ENCODE data around the gene LTA. TPM values are rescaled to one million over a fixed set of nuclear protein-coding genes. Genes with fewer than 3 reads are reported as not detected.

The LTA gene
- total RNA-seq, 1 experiment from 2014 or later = not detected

- Histone ChIP-seq H2AK5ac (ENCODE audit: insufficient read length, low read length) (no peak overlapping the region), H3K9me3 (ENCODE audit: control insufficient read depth, low read depth, low read length) (no peaks in the 10 kb centered on the region), H3K9ac (ENCODE audit: extremely low read depth, insufficient read length, low read length) (peak overlapping the region; percentile 74), H3T11ph (ENCODE audit: low read length) (peak overlapping the region; percentile 30), H3K23me2 (ENCODE audit: insufficient read length, low read depth, low read length, poor library complexity, severe bottlenecking) (peaks cover 8% of the 10 kb centered on the region), H3K4me2 (ENCODE audit: insufficient read depth, insufficient read length, low read length) (peak overlapping the region; percentile 31), H2BK15ac (ENCODE audit: low read depth, low read length) (no peak overlapping the region), H3K27ac (ENCODE audit: insufficient read length, low read depth, low read length) (peak overlapping the region; percentile 86), H2BK20ac (ENCODE audit: low read depth, low read length, poor library complexity, severe bottlenecking) (no peak overlapping the region), H3K4ac (ENCODE audit: low read depth, low read length) (no peak overlapping the region; the same call in 1 of the 2 replicates), H2BK12ac (ENCODE audit: insufficient read length, low read depth, low read length) (no peak overlapping the region), H4K5ac (ENCODE audit: insufficient read length, low read depth, low read length) (no peak overlapping the region), H3K23ac (ENCODE audit: insufficient read length, low read depth, low read length) (no peak overlapping the region), H4K20me1 (ENCODE audit: control insufficient read depth, insufficient read depth, insufficient read length) (no peaks in the 10 kb centered on the region), H2BK5ac (ENCODE audit: insufficient read length, low read length) (no peak overlapping the region), H2BK120ac (ENCODE audit: low read depth, low read length, poor library complexity, severe bottlenecking) (peak overlapping the region; percentile 58), H3K79me1 (ENCODE audit: insufficient read depth, low read depth, low read length, poor library complexity, severe bottlenecking) (peaks cover 2% of the 10 kb centered on the region), H3K4me1 (ENCODE audit: insufficient read depth, low read length) (peaks cover 14% of the 10 kb centered on the region), H3K27me3 (ENCODE audit: insufficient read depth, low read length) (no peaks in the 10 kb centered on the region), H4K91ac (ENCODE audit: insufficient read length, low read depth, low read length) (no peak overlapping the region), H3K18ac (ENCODE audit: insufficient read length, low read depth, low read length) (peak overlapping the region; percentile 90), H3K56ac (ENCODE audit: insufficient read length, low read depth, low read length) (no peak overlapping the region), H3K14ac (ENCODE audit: insufficient read depth, low read length) (peak overlapping the region; percentile 95), H2AFZ (ENCODE audit: low read length) (no peak overlapping the region), H3K79me2 (ENCODE audit: insufficient read depth, low read length) (peaks cover 20% of the 10 kb centered on the region), H4K8ac (replicated peaks; ENCODE audit: insufficient read length, low read depth, low read length) (no peak overlapping the region)
- Mint-ChIP-seq H3K4me3 (peak overlapping the region; percentile 93 to 98), H3K27ac (peak overlapping the region; percentile 100), H3K27me3 (ENCODE audit: low read depth) (no peaks in the 10 kb centered on the region), H3K4me1 (peaks cover 29 to 34% of the 10 kb centered on the region in 2 experiments), H3K9me3 (no peaks in the 10 kb centered on the region; a peak in 1 of 5 replicates), H3K36me3 (ENCODE audit: insufficient read depth in 1 of 3, low read depth in 3 of 3) (peaks cover 35 to 39% (median 39%) of the 10 kb centered on the region in 3 experiments)
- TF ChIP-seq CTCF (conservative IDR thresholded peaks at IDR 0.05) = no peak
- peak; percentile 99 for DNase-seq
- no CpG with 5 or more reads among the region's 50 CpGs for WGBS (ENCODE audit: extremely low coverage, insufficient read length, low lambda C conversion rate)
Observed at GRCh38 chr6:31619805-31620585, 47.9 kb downstream of the LTA start.

Data from H9 (cell line).